ENCODE data around the gene NXPE2. TPM values are rescaled to one million over a fixed set of nuclear protein-coding genes. Genes with fewer than 3 reads are reported as not detected.

NXPE2 gene
- total RNA-seq, 4 donors from 2014 or later = 0.17 to 0.66 TPM; not detected in 2

DNA sequence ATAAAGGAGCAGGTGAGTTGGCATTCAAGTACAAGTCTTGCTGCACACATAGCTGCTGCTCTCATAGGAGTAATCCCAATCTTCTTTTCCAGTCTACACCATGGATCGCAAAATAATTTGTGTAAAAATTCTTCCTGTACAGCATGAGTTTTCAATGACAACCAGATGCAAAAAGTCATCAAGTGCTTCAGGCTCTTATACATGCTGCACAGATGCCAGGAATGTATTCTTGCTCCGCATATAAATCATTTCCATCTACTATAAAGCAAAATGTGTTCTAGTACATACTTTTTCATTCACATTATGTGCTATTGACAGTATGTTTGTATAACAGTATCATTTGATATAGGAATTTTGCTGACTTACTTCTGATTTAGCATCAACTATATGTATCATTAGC lies 35.4 kb downstream of the NXPE2 start:
- TF ChIP-seq, protein P1, sequence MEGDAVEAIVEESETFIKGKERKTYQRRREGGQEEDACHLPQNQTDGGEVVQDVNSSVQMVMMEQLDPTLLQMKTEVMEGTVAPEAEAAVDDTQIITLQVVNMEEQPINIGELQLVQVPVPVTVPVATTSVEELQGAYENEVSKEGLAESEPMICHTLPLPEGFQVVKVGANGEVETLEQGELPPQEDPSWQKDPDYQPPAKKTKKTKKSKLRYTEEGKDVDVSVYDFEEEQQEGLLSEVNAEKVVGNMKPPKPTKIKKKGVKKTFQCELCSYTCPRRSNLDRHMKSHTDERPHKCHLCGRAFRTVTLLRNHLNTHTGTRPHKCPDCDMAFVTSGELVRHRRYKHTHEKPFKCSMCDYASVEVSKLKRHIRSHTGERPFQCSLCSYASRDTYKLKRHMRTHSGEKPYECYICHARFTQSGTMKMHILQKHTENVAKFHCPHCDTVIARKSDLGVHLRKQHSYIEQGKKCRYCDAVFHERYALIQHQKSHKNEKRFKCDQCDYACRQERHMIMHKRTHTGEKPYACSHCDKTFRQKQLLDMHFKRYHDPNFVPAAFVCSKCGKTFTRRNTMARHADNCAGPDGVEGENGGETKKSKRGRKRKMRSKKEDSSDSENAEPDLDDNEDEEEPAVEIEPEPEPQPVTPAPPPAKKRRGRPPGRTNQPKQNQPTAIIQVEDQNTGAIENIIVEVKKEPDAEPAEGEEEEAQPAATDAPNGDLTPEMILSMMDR (IDR thresholded peaks at IDR 0.05; ENCODE audit: low read depth) = no peak

GRCh38 chr11:114719562-114719961 lies 41.2 kb downstream of the NXPE2 start:
- TF ChIP-seq, protein P1 (IDR thresholded peaks at IDR 0.05; ENCODE audit: low read depth) = no peak

- TF ChIP-seq, protein P1 (IDR thresholded peaks at IDR 0.05; ENCODE audit: low read depth) = no peak
These were observed 46.7 kb downstream of the NXPE2 start for GRCh38 chr11:114724916-114725524.

GRCh38 chr11:114725623-114726022 lies 47.3 kb downstream of the NXPE2 start:
- TF ChIP-seq, protein P1 (IDR thresholded peaks at IDR 0.05; ENCODE audit: low read depth) = no peak

GRCh38 chr11:114736806-114737205 lies 58.5 kb downstream of the NXPE2 start:
- TF ChIP-seq, protein P1 (IDR thresholded peaks at IDR 0.05; ENCODE audit: low read depth) = no peak

GRCh38 chr11:114738954-114739353 lies 60.6 kb downstream of the NXPE2 start:
- TF ChIP-seq, protein P1 (IDR thresholded peaks at IDR 0.05; ENCODE audit: low read depth) = no peak

DNA sequence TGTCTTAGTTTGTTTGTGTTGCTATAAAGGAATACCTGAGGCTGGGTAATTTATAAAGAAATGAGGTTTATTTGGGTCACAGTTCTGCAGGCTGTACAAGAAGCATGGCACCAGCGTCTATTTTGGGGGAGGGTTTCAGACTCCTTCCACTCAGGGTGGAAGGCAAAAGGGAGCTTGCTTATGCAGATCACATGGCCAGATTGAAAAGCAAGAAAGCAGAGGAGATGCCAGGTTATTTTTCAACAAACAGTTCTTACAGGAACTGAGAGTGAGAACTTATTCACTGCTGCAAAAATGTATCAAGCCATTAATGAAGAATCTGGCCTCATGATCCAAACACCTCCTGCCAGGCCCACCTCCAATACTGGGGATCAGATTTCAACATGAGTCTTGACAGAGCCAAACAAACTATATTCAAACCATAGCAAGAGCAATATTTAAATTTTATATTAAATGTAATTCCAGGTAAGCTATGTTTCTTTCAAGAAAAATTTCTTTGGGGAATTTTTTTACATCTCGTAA lies 66.9 kb downstream of the NXPE2 start:
- TF ChIP-seq, protein P1 (IDR thresholded peaks at IDR 0.05; ENCODE audit: low read depth) = no peak

Measured in subcutaneous adipose tissue (tissue), 4 donors.